ENCODE results near the gene PAPOLA. TPM values are rescaled to one million over a fixed set of nuclear protein-coding genes. Genes with fewer than 3 reads are reported as not detected.
"Not testable (repeated sequence)": the region's sequence is repeated elsewhere in the genome, so short reads cannot be mapped to it uniquely, and the experiment has no call there.

Gene PAPOLA
- total RNA-seq, 1 donor from 2014 or later = 235 TPM

DNA sequence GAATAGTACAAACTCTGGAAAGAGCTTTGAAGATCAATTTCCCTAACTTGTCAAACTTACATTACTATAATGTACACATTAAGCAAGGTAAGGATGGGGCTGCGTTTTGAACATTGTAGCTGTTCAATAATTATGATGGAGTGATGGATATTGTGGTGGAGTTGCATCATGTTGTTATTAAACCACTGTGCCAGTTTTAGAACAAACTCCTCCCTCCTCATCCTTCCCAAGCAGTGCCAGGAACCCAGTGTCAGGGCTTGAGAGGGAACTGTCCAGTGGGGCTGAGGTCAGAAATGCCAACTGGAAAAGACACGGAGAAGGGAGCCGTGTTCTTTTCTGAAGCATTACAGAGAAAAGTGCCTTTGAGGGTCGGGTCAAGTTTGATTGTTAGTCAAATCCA lies 31.9 kb upstream of the PAPOLA start:
- Histone ChIP-seq H3K79me2 (ENCODE audit: low read depth) (no peaks in the 10 kb centered on the region), H3K4me2 (no peak overlapping the region), H3K36me3 (no peaks in the 10 kb centered on the region), H3K27ac (no peak overlapping the region), H3K9ac (no peak overlapping the region), H3K27me3 (no peaks in the 10 kb centered on the region), H4K20me1 (ENCODE audit: low read depth) (no peaks in the 10 kb centered on the region), H2AFZ (replicated peaks) (no peak overlapping the region), H3F3A (ENCODE audit: low read depth) (peaks cover 4% of the 10 kb centered on the region), H3K4me1 (peaks cover 15% of the 10 kb centered on the region), H3K4me3 (no peak overlapping the region), H3K9me3 (ENCODE audit: low read depth) (no peaks in the 10 kb centered on the region)
- Mint-ChIP-seq H3K27me3 (ENCODE audit: insufficient read depth, low read depth) (peaks cover 2% of the 10 kb centered on the region), H3K9me3 (no peaks in the 10 kb centered on the region), H3K36me3 (peaks cover 3% of the 10 kb centered on the region), H3K4me3 (no peak overlapping the region), H3K4me1 (peaks cover 13% of the 10 kb centered on the region), H3K27ac (no peak overlapping the region)
- TF ChIP-seq, protein P1, sequence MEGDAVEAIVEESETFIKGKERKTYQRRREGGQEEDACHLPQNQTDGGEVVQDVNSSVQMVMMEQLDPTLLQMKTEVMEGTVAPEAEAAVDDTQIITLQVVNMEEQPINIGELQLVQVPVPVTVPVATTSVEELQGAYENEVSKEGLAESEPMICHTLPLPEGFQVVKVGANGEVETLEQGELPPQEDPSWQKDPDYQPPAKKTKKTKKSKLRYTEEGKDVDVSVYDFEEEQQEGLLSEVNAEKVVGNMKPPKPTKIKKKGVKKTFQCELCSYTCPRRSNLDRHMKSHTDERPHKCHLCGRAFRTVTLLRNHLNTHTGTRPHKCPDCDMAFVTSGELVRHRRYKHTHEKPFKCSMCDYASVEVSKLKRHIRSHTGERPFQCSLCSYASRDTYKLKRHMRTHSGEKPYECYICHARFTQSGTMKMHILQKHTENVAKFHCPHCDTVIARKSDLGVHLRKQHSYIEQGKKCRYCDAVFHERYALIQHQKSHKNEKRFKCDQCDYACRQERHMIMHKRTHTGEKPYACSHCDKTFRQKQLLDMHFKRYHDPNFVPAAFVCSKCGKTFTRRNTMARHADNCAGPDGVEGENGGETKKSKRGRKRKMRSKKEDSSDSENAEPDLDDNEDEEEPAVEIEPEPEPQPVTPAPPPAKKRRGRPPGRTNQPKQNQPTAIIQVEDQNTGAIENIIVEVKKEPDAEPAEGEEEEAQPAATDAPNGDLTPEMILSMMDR (IDR thresholded peaks at IDR 0.05) = no peak
- no peak for TF ChIP-seq EZH2 (IDR thresholded peaks at IDR 0.05)
- no peak for TF ChIP-seq EZH2phosphoT487 (IDR thresholded peaks at IDR 0.05)
- no peak for DNase-seq (ENCODE audit: low spot score)

DNA sequence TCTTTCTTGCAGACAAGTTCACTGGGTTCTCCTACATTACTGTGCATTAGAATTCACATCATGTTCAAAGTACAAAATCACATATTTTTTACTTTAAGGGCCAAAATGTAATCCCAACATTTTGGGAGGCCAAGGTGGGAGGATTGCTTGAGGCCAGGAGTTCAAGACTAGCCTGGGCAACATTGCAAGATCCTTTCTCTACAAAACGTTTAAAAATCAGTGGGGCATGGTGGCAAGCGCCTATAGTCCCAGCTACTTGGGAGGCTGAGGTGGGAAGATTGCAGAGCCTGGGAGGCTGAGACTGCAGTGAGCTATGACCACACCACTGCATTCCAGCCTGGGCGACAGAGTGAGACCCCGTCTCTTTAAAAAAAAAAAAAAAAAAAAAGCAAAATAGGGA lies 31.2 kb upstream of the PAPOLA start:
- H3K79me2 ChIP-seq (ENCODE audit: low read depth); H3K9me3 Mint-ChIP-seq; H3K36me3 Mint-ChIP-seq; H3K27me3 Mint-ChIP-seq (ENCODE audit: insufficient read depth, low read depth); H3K4me2 ChIP-seq; H2AFZ ChIP-seq (replicated peaks); H3K36me3 ChIP-seq; H3K9me3 ChIP-seq (ENCODE audit: low read depth); H3F3A ChIP-seq (ENCODE audit: low read depth); H3K4me3 ChIP-seq; DNase-seq (ENCODE audit: low spot score); H4K20me1 ChIP-seq (ENCODE audit: low read depth); H3K27ac ChIP-seq; H3K27me3 ChIP-seq; H3K9ac ChIP-seq; H3K27ac Mint-ChIP-seq; H3K4me3 Mint-ChIP-seq: not testable (repeated sequence)
- peaks cover 13% of the 10 kb centered on the region for H3K4me1 Mint-ChIP-seq
- peaks cover 15% of the 10 kb centered on the region for H3K4me1 ChIP-seq

DNA sequence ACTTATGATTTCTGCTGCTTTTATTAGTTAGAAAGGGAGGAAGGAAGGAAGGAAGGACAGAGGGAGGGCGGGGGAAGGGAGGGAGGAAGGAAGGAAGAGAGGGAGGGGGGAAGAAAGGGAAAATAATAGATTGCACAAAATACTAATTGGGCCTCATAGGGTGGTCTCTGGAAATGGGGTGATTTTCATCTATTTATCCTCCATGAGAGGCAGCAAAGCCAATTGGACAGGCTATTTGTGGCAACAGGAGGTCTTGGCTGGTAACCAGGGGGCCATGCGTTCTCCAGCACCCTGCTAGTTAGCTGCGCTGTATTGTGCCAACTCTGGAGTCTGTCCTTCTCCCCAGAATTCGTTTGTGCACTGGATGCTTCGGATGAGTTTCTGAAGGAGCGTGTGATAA lies 24.1 kb upstream of the PAPOLA start:
- peaks cover 5% of the 10 kb centered on the region for H3K4me1 Mint-ChIP-seq

DNA sequence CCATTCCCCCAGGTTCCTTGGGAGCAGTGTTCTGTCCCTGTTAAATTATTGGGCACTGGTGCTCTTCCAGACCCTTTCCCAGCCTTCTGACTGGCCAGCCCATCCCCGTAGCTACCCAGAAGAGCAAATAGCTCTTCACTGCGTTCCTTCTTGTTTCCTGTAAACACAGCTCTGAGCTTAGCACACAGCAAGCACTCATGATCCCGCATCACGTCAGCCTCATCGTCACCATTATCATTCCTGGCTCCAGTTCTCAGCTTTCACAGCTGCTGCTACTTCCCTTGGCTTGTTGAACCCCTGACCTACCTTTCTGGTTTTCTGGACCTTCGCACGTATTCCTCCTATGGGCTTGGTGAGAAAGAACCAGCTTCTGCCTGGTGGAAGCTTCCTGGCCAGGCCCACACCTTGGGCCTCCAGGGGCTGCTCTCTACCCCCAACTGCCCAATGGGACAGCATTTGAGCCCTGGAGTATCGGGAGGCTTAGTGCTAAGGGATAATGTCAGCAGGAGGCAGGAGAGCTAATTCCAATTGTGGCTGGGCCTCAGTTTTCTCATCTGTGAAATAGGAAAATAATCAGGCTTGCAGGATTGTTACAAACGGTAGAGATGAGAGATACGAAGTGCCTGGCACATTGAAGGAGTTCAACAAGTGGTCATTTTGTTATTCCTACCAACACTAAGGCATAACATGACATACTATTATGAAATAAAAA lies 22.6 kb upstream of the PAPOLA start:
- peaks cover 5% of the 10 kb centered on the region for H3K4me1 Mint-ChIP-seq
- H3K27ac Mint-ChIP-seq = peak overlapping the region; percentile 13

More for the DNA sequence above, 24.1 kb upstream of the PAPOLA start:
- Histone ChIP-seq H3K4me3 (no peak overlapping the region), H3K9ac (no peak overlapping the region), H3K27me3 (no peaks in the 10 kb centered on the region), H3K79me2 (ENCODE audit: low read depth) (no peaks in the 10 kb centered on the region), H3F3A (ENCODE audit: low read depth) (no peaks in the 10 kb centered on the region), H2AFZ (replicated peaks) (no peak overlapping the region), H3K36me3 (no peaks in the 10 kb centered on the region), H3K27ac (no peak overlapping the region), H3K9me3 (ENCODE audit: low read depth) (no peaks in the 10 kb centered on the region), H3K4me2 (no peak overlapping the region), H4K20me1 (ENCODE audit: low read depth) (no peaks in the 10 kb centered on the region), H3K4me1 (no peaks in the 10 kb centered on the region)
- Mint-ChIP-seq H3K27ac (no peak overlapping the region), H3K9me3 (no peaks in the 10 kb centered on the region), H3K4me3 (no peak overlapping the region), H3K27me3 (ENCODE audit: insufficient read depth, low read depth) (no peaks in the 10 kb centered on the region), H3K36me3 (peaks cover 4% of the 10 kb centered on the region)
- no peak for DNase-seq (ENCODE audit: low spot score)
- TF ChIP-seq, protein P1 (IDR thresholded peaks at IDR 0.05) = no peak
- TF ChIP-seq EZH2 (IDR thresholded peaks at IDR 0.05) = no peak
- TF ChIP-seq EZH2phosphoT487 (IDR thresholded peaks at IDR 0.05) = no peak

More for the DNA sequence above, 22.6 kb upstream of the PAPOLA start:
- no peak for TF ChIP-seq EZH2phosphoT487 (IDR thresholded peaks at IDR 0.05)
- TF ChIP-seq EZH2 (IDR thresholded peaks at IDR 0.05) = no peak
- TF ChIP-seq, protein P1 (IDR thresholded peaks at IDR 0.05) = no peak
- Mint-ChIP-seq H3K27me3 (ENCODE audit: insufficient read depth, low read depth) (no peaks in the 10 kb centered on the region), H3K9me3 (no peaks in the 10 kb centered on the region), H3K4me3 (no peak overlapping the region), H3K36me3 (peaks cover 2% of the 10 kb centered on the region)
- Histone ChIP-seq H3K9ac (no peak overlapping the region), H4K20me1 (ENCODE audit: low read depth) (no peaks in the 10 kb centered on the region), H3F3A (ENCODE audit: low read depth) (no peaks in the 10 kb centered on the region), H3K27ac (no peak overlapping the region), H3K9me3 (ENCODE audit: low read depth) (no peaks in the 10 kb centered on the region), H3K79me2 (ENCODE audit: low read depth) (no peaks in the 10 kb centered on the region), H3K36me3 (no peaks in the 10 kb centered on the region), H3K4me1 (no peaks in the 10 kb centered on the region), H3K27me3 (no peaks in the 10 kb centered on the region), H3K4me3 (no peak overlapping the region), H2AFZ (replicated peaks) (no peak overlapping the region), H3K4me2 (no peak overlapping the region)
- DNase-seq (ENCODE audit: low spot score) = no peak

Measured in neural progenitor cell (in vitro differentiated cells).